ENCODE results near the gene RAD51B. TPM values are rescaled to one million over a fixed set of nuclear protein-coding genes. Genes with fewer than 3 reads are reported as not detected.

Gene RAD51B
- total RNA-seq (10 to 100 TPM; 27.1 to 35.6 TPM), polyA plus RNA-seq (10 to 100 TPM; 22.0 to 35.7 TPM)

DNA sequence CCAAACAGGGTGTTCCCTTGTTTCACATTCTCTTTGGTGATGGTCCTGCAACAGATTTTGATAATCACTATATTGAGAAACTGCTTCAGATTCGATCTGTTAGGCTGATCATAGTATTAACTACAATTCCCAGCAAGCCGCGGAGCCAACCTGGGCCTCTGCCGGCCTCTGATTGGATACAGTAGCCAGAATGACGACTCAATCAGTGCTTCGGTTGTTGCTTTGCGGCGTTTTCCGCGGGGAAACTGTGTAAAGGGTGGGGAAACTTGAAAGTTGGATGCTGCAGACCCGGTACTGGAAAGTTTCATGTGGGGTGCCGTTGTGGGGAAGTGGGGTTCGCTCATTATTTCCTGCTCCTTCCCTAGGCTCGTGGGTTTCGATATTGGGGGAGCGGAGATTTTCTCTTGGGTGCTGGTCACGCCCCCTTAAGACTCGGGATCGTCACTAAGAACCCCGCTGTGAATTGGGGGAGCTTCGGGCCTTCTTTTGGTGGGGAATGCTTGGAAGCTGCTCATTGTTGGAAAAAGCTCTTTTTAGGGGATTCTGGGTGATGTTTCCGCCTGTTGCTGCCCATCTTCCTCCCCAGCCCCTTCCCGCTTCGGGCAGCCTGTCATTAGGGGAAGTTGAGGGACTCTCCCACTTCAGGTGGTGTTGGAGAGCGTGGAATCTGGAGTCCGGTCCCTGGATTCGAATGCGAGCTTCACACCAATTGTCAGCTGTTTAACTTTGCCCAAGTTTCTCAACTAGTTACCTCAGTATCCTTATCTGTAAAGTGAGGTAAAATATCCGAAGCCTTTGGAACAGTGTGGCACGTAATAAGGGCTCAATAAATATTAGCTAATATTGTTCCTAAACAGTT, at the start of gene RAD51B:
RAD51B (plus strand) TSS at position 217 of the 859 bp plus-strand sequence.
- Histone ChIP-seq H3K27me3 (ENCODE audit: insufficient read depth, low read length) (no peaks in the 10 kb centered on the region), H3K27ac (ENCODE audit: low read depth, low read length) (peak within 1 kb of the TSS; percentile 79), H3K9me3 (ENCODE audit: control insufficient read depth in 1 of 2, low read length in 2 of 2) (no peaks in the 10 kb centered on the region), H3K36me3 (ENCODE audit: insufficient read depth, low read length) (no peaks in the 10 kb centered on the region), H3K4me3 (ENCODE audit: low read length in 2 of 2) (peak within 1 kb of the TSS; percentile 98 to 99), H3K4me1 (ENCODE audit: insufficient read depth, low read length) (peaks cover 31% of the 10 kb centered on the region)
- Mint-ChIP-seq H3K4me3 (peak within 1 kb of the TSS; percentile 94 to 100 (median 98)), H3K36me3 (peaks cover 0 to 25% of the 10 kb centered on the region in 2 donors), H3K27me3 (no peaks in the 10 kb centered on the region), H3K9me3 (no peaks in the 10 kb centered on the region), H3K27ac (peak within 1 kb of the TSS; percentile 95 to 99 (median 98)), H3K4me1 (peaks cover 31 to 50% (median 40%) of the 10 kb centered on the region in 4 donors)
- intact Hi-C loops (cut with micrococcal nuclease) = loop anchor here (1.0 to 5.0 kb wide), 5 partner anchors 145 to 1003 kb away; partner anchors contain the start of genes ARG2, EIF2S1, PIGH and VTI1B
- ChIA-PET POLR2A (ENCODE audit: partially characterized antibody) (interaction anchor here (1.9 kb wide), 1 partner anchor 997 kb away, joined by 5 read pairs; no protein-coding TSS in a partner anchor), CTCF (ENCODE audit: partially characterized antibody) (interaction anchor here (1.1 kb wide), 1 partner anchor 18 kb away, joined by 3 read pairs; no protein-coding TSS in a partner anchor)
- peak; percentile 86 to 89 (median 86) for DNase-seq

DNA sequence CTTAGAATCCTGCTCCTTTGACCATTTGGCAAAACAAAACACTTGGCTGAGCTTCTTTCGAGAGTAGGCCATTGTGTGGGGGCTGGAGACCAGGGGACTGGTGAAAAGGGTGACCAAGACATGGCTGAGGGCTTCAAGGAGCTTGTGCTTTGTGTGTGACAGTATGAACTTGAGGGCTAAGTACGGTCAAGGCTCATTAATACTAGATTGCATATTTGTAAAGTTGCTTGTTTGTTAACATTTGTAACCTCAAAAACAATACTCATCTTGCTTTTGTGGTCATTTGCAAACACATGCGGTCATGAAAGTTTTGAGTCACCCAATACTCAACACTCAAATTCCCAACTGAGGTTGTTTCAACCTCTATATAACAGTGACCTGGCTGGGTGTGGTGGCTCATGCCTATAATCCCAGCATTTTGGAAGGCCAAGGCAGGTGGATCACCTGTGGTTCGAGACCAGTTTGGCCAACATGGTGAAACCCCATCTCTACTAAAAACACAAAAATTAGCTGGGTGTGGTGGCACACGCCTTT, 45.7 kb upstream of the RAD51B start:
- intact Hi-C loops (cut with micrococcal nuclease) = no loop called here

DNA sequence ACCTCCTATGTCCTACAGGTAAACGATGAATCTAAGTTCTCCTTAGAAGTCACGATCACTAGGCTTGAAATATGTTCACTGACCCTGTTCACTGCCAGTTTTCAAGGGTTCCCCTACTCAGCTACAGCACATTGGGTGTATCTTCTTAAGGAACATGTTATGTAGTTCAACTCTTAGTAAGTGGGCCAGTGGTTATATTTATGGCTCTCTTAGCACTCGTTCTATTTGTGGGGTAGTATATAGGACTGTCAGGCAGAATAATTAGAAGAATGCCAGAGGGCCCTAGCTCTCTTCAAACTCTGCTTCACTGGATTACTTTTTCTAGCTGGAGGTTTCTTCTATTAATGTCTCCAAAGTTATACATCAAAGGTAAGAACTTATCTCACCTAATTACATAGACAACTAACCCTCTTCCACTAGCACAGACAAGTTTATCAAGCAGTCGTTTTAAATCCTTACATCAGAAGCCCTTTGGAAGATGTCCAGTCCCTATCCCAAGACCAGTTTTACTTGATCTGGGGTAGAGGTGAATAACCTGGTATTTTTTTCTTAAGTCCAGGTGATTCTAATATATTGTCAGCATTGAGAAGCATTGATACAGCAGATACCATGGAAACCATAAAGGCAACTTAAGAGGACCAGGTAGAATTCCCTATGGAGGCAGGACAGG, 42.8 kb upstream of the RAD51B start:
- H3K9me3 Mint-ChIP-seq = no peaks in the 10 kb centered on the region
- DNase-seq = no peak
- POLR2A ChIA-PET (ENCODE audit: partially characterized antibody) = no interaction called here
- H3K9me3 ChIP-seq (ENCODE audit: control insufficient read depth in 1 of 2, low read length in 2 of 2) = no peaks in the 10 kb centered on the region
- peaks cover 86 to 90% of the 10 kb centered on the region in 2 donors for H3K36me3 Mint-ChIP-seq
- no peak overlapping the region for H3K27ac Mint-ChIP-seq
- no peaks in the 10 kb centered on the region for H3K27me3 Mint-ChIP-seq
- CTCF ChIA-PET (ENCODE audit: partially characterized antibody) = interaction anchor here (1.1 kb wide), 1 partner anchor 1067 kb away, joined by 3 read pairs; no protein-coding TSS in a partner anchor
- no peaks in the 10 kb centered on the region for H3K4me1 ChIP-seq (ENCODE audit: insufficient read depth, low read length)
- H3K4me1 Mint-ChIP-seq = no peaks in the 10 kb centered on the region
- H3K27me3 ChIP-seq (ENCODE audit: insufficient read depth, low read length) = no peaks in the 10 kb centered on the region
- H3K4me3 Mint-ChIP-seq = no peak overlapping the region
- peaks cover 81% of the 10 kb centered on the region for H3K36me3 ChIP-seq (ENCODE audit: insufficient read depth, low read length)
- no peak overlapping the region for H3K4me3 ChIP-seq (ENCODE audit: low read length in 2 of 2)
- no peak overlapping the region for H3K27ac ChIP-seq (ENCODE audit: low read depth, low read length)
- intact Hi-C loops (cut with micrococcal nuclease) = no loop called here

More for the DNA sequence above, 45.7 kb upstream of the RAD51B start:
- no peak for DNase-seq
- Mint-ChIP-seq H3K27ac (no peak overlapping the region), H3K4me1 (no peaks in the 10 kb centered on the region), H3K4me3 (no peak overlapping the region), H3K9me3 (no peaks in the 10 kb centered on the region), H3K27me3 (no peaks in the 10 kb centered on the region), H3K36me3 (peaks cover 82 to 91% of the 10 kb centered on the region in 2 donors)
- Histone ChIP-seq H3K27me3 (ENCODE audit: insufficient read depth, low read length) (no peaks in the 10 kb centered on the region), H3K4me3 (ENCODE audit: low read length in 2 of 2) (no peak overlapping the region), H3K36me3 (ENCODE audit: insufficient read depth, low read length) (peaks cover 80% of the 10 kb centered on the region), H3K4me1 (ENCODE audit: insufficient read depth, low read length) (no peaks in the 10 kb centered on the region), H3K9me3 (ENCODE audit: control insufficient read depth in 1 of 2, low read length in 2 of 2) (no peaks in the 10 kb centered on the region), H3K27ac (ENCODE audit: low read depth, low read length) (no peak overlapping the region)
- ChIA-PET CTCF (ENCODE audit: partially characterized antibody) (interaction anchor here (0.5 kb wide), 1 partner anchor 18 kb away, joined by 3 read pairs; no protein-coding TSS in a partner anchor), POLR2A (ENCODE audit: partially characterized antibody) (no interaction called here)

DNA sequence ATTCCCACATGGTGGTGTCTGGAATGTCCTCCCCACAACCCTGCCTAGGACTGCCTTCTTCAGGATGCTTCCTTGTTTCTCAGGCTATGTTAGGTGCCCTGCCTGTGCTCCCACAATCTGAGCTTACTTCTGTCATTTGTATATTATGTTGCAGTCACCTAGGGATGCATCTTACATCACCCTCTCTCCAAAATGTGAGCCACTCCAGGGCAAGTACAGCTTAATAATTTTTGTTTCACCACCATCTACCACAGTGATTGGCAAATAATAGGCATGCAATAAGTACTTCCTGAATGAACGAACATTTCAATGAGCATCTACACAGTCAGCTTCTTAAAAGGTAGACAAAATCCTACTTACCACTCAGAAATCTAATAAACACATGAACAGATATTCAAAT, 40.8 kb upstream of the RAD51B start:
- ChIA-PET CTCF (ENCODE audit: partially characterized antibody) (no interaction called here), POLR2A (ENCODE audit: partially characterized antibody) (no interaction called here)
- peak overlapping the region in 2 of 7 donors; percentile 48 to 51 for H3K27ac Mint-ChIP-seq
- H3K4me1 ChIP-seq (ENCODE audit: insufficient read depth, low read length) = no peaks in the 10 kb centered on the region
- H3K36me3 Mint-ChIP-seq = peaks cover 86 to 91% of the 10 kb centered on the region in 2 donors
- no peak overlapping the region for H3K27ac ChIP-seq (ENCODE audit: low read depth, low read length)
- H3K27me3 Mint-ChIP-seq = no peaks in the 10 kb centered on the region
- no peak overlapping the region for H3K4me3 ChIP-seq (ENCODE audit: low read length in 2 of 2)
- H3K4me1 Mint-ChIP-seq = no peaks in the 10 kb centered on the region
- no peaks in the 10 kb centered on the region for H3K9me3 Mint-ChIP-seq
- H3K36me3 ChIP-seq (ENCODE audit: insufficient read depth, low read length) = peaks cover 83% of the 10 kb centered on the region
- H3K9me3 ChIP-seq (ENCODE audit: control insufficient read depth in 1 of 2, low read length in 2 of 2) = no peaks in the 10 kb centered on the region
- no peak overlapping the region for H3K4me3 Mint-ChIP-seq
- intact Hi-C loops (cut with micrococcal nuclease) = no loop called here
- DNase-seq = no peak
- H3K27me3 ChIP-seq (ENCODE audit: insufficient read depth, low read length) = no peaks in the 10 kb centered on the region

DNA sequence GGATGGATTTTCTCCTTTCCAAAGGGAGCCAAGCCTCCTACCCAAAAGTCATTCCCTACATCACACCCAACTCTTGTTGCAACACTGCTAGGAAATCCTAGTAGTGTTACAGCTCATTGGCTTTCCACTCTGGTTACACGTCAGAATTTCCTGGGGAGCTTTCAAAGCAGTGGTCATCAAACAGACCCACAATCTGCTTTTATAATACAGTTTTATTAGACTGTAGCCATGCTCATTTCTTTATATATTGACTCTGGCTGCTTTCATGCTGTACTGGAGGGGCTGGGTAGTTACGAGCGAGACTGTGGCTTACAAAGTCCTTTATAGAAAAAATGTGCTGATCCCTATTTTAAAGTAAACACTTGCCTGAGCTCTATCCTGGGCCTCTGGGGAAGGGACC, 37.5 kb upstream of the RAD51B start:
- Mint-ChIP-seq H3K27ac (peak overlapping the region in 2 of 7 donors; percentile 9 to 79), H3K4me1 (peaks cover 0 to 1% (median under 1%) of the 10 kb centered on the region in 4 donors), H3K36me3 (peaks cover 88 to 91% of the 10 kb centered on the region in 2 donors), H3K9me3 (no peaks in the 10 kb centered on the region), H3K27me3 (no peaks in the 10 kb centered on the region), H3K4me3 (no peak overlapping the region)
- no peaks in the 10 kb centered on the region for H3K4me1 ChIP-seq (ENCODE audit: insufficient read depth, low read length)
- ChIA-PET POLR2A (ENCODE audit: partially characterized antibody) (no interaction called here), CTCF (ENCODE audit: partially characterized antibody) (no interaction called here)
- no peak for DNase-seq
- intact Hi-C loops (cut with micrococcal nuclease) = no loop called here
- peaks cover 81% of the 10 kb centered on the region for H3K36me3 ChIP-seq (ENCODE audit: insufficient read depth, low read length)
- no peaks in the 10 kb centered on the region for H3K27me3 ChIP-seq (ENCODE audit: insufficient read depth, low read length)
- no peak overlapping the region for H3K27ac ChIP-seq (ENCODE audit: low read depth, low read length)
- H3K4me3 ChIP-seq (ENCODE audit: low read length in 2 of 2) = no peak overlapping the region
- no peaks in the 10 kb centered on the region for H3K9me3 ChIP-seq (ENCODE audit: control insufficient read depth in 1 of 2, low read length in 2 of 2)

DNA sequence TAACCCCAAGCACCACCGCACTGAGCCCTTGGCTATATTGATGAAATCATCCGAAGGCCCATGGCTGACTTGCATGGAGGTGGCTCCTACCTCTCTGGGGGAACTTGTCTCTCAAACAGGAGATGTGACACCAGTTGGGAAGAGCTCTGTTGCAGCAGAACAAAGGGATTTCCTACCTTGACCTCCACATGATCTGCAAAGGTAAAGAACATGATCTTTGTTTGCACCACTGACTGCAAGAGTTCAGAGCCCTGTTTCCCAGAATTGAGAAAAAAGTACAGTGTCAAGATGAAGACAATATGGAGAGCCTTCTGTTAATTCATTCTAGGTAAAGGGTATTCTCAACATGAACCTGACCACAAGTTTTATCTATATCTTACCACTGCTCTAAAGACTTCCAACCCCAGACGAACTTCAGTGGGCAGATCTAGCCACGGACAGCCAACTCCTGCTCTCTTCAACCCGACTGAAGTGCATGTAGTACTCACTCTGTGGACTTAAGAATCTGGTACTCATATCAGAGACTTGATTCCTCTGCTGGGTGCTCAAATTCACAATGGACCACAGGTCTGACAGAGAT, 35.2 kb upstream of the RAD51B start:
- Histone ChIP-seq H3K4me1 (ENCODE audit: insufficient read depth, low read length) (no peaks in the 10 kb centered on the region), H3K36me3 (ENCODE audit: insufficient read depth, low read length) (peaks cover 82% of the 10 kb centered on the region), H3K27ac (ENCODE audit: low read depth, low read length) (no peak overlapping the region), H3K4me3 (ENCODE audit: low read length in 2 of 2) (no peak overlapping the region), H3K9me3 (ENCODE audit: control insufficient read depth in 1 of 2, low read length in 2 of 2) (no peaks in the 10 kb centered on the region), H3K27me3 (ENCODE audit: insufficient read depth, low read length) (no peaks in the 10 kb centered on the region)
- Mint-ChIP-seq H3K4me1 (peaks cover 0 to 1% (median under 1%) of the 10 kb centered on the region in 4 donors), H3K9me3 (no peaks in the 10 kb centered on the region), H3K27me3 (no peaks in the 10 kb centered on the region), H3K27ac (peak overlapping the region in 1 of 7 donors; percentile 37), H3K4me3 (no peak overlapping the region), H3K36me3 (peaks cover 90 to 96% of the 10 kb centered on the region in 2 donors)
- CTCF ChIA-PET (ENCODE audit: partially characterized antibody) = no interaction called here
- intact Hi-C loops (cut with micrococcal nuclease) = no loop called here
- no peak for DNase-seq
- POLR2A ChIA-PET (ENCODE audit: partially characterized antibody) = no interaction called here

All from CD4-positive, alpha-beta memory T cell (primary cell).